Measurements from ENCODE around the gene ZNF366. TPM values are rescaled to one million over a fixed set of nuclear protein-coding genes. Genes with fewer than 3 reads are reported as not detected.

ZNF366 gene
- total and polyA plus RNA-seq, 2 experiments from 2014 or later = 2.5 TPM; not detected in 1

GRCh38 chr5:72465601-72466563 is 41.3 kb downstream of the ZNF366 start:
- H4K20me1 ChIP-seq (ENCODE audit: insufficient read depth, poor library complexity, severe bottlenecking) = no peaks in the 10 kb centered on the region
- no peak overlapping the region for H3K4me3 ChIP-seq
- no peak overlapping the region for H3K4me2 ChIP-seq
- H3K9me3 ChIP-seq (ENCODE audit: low read depth) = no peaks in the 10 kb centered on the region
- no peaks in the 10 kb centered on the region for H3K36me3 ChIP-seq (replicated peaks; ENCODE audit: insufficient read depth, low read depth)
- no peak overlapping the region for H2AFZ ChIP-seq
- H3K79me2 ChIP-seq = no peaks in the 10 kb centered on the region
- H3K27ac ChIP-seq = no peak overlapping the region
- H3K27me3 ChIP-seq = no peaks in the 10 kb centered on the region
- 85% methylated on average over 10 of the region's 10 CpGs for WGBS (ENCODE audit: low lambda C conversion rate, missing lambda C conversion rate)
- DNase-seq (ENCODE audit: low spot score) = no peak
- no peaks in the 10 kb centered on the region for H3K4me1 ChIP-seq (ENCODE audit: insufficient read depth)
- no peak for TF ChIP-seq EZH2phosphoT487 (IDR thresholded peaks at IDR 0.05; ENCODE audit: low read depth, severe bottlenecking, unreplicated experiment)
- TF ChIP-seq EZH2 (IDR thresholded peaks at IDR 0.05; ENCODE audit: borderline replicate concordance) = no peak
- no peak for TF ChIP-seq CTCF (IDR thresholded peaks at IDR 0.05; ENCODE audit: poor library complexity)
- no peaks in the 10 kb centered on the region for H3K9me2 ChIP-seq (replicated peaks; ENCODE audit: insufficient read depth)

GRCh38 chr5:72465066-72465465 is 42.1 kb downstream of the ZNF366 start:
- Histone ChIP-seq H3K4me1 (ENCODE audit: insufficient read depth) (no peaks in the 10 kb centered on the region), H3K4me3 (no peak overlapping the region), H2AFZ (no peak overlapping the region), H3K27me3 (no peaks in the 10 kb centered on the region), H3K9me2 (replicated peaks; ENCODE audit: insufficient read depth) (no peaks in the 10 kb centered on the region), H3K36me3 (replicated peaks; ENCODE audit: insufficient read depth, low read depth) (no peaks in the 10 kb centered on the region), H3K4me2 (no peak overlapping the region), H3K27ac (no peak overlapping the region), H4K20me1 (ENCODE audit: insufficient read depth, poor library complexity, severe bottlenecking) (no peaks in the 10 kb centered on the region), H3K79me2 (no peaks in the 10 kb centered on the region), H3K9me3 (ENCODE audit: low read depth) (no peaks in the 10 kb centered on the region)
- DNase-seq (ENCODE audit: low spot score) = no peak
- TF ChIP-seq CTCF (IDR thresholded peaks at IDR 0.05; ENCODE audit: poor library complexity) (no peak), EZH2 (IDR thresholded peaks at IDR 0.05; ENCODE audit: borderline replicate concordance) (no peak), EZH2phosphoT487 (IDR thresholded peaks at IDR 0.05; ENCODE audit: low read depth, severe bottlenecking, unreplicated experiment) (no peak)
- 49% methylated on average over 2 of the region's 2 CpGs for WGBS (ENCODE audit: low lambda C conversion rate, missing lambda C conversion rate)

- no peak overlapping the region for H3K4me2 ChIP-seq
- no peaks in the 10 kb centered on the region for H3K79me2 ChIP-seq
- no peaks in the 10 kb centered on the region for H4K20me1 ChIP-seq (ENCODE audit: insufficient read depth, poor library complexity, severe bottlenecking)
- no peaks in the 10 kb centered on the region for H3K9me2 ChIP-seq (replicated peaks; ENCODE audit: insufficient read depth)
- H2AFZ ChIP-seq = no peak overlapping the region
- H3K27ac ChIP-seq = no peak overlapping the region
- 81% methylated on average over 6 of the region's 6 CpGs for WGBS (ENCODE audit: low lambda C conversion rate, missing lambda C conversion rate)
- no peak for DNase-seq (ENCODE audit: low spot score)
- no peaks in the 10 kb centered on the region for H3K36me3 ChIP-seq (replicated peaks; ENCODE audit: insufficient read depth, low read depth)
- no peaks in the 10 kb centered on the region for H3K27me3 ChIP-seq
- H3K9me3 ChIP-seq (ENCODE audit: low read depth) = no peaks in the 10 kb centered on the region
- no peak overlapping the region for H3K4me3 ChIP-seq
- TF ChIP-seq EZH2phosphoT487 (IDR thresholded peaks at IDR 0.05; ENCODE audit: low read depth, severe bottlenecking, unreplicated experiment) (no peak), CTCF (IDR thresholded peaks at IDR 0.05; ENCODE audit: poor library complexity) (no peak), EZH2 (IDR thresholded peaks at IDR 0.05; ENCODE audit: borderline replicate concordance) (no peak)
- no peaks in the 10 kb centered on the region for H3K4me1 ChIP-seq (ENCODE audit: insufficient read depth)
Observed at GRCh38 chr5:72464071-72464470, 43.1 kb downstream of the ZNF366 start.
